GM12878 (cell line): ENCODE results near the gene ZNF335. TPM values are rescaled to one million over a fixed set of nuclear protein-coding genes. Genes with fewer than 3 reads are reported as not detected.

Experiments used
- ASH2L ChIP-seq: fragments of 300-600, 200-600 bp; sonication (generic); IDR thresholded peaks from 2 replicates; pipeline ENCODE4 v1.6.1; 2017; ENCODE audit warnings: low read depth, mild to moderate bottlenecking, borderline replicate concordance
- ATF2 ChIP-seq: IDR thresholded peaks from 2 replicates; pipeline ENCODE4 v1.6.1; 2012; ENCODE audit warnings: low read length, inconsistent platforms
- CHD1 ChIP-seq: IDR thresholded peaks from 2 replicates; pipeline ENCODE4 v1.6.1; 2012; ENCODE audit warnings: low read depth, low read length, improper control_type of control experiment
- FOXK2 ChIP-seq: fragments of 450-650 bp; IDR thresholded peaks from 2 replicates; pipeline ENCODE4 v1.6.1; 2017; ENCODE audit warnings: mild to moderate bottlenecking, moderate library complexity
- FOXM1 ChIP-seq: IDR thresholded peaks from 2 replicates; pipeline ENCODE4 v1.6.1; 2012; ENCODE audit warnings: low read depth, mild to moderate bottlenecking, inconsistent platforms, low read length, moderate library complexity
- HDAC6 ChIP-seq: fragments of 200-600 bp; sonication (generic); IDR thresholded peaks from one replicate; pipeline ENCODE4 v1.8.0; 2017; ENCODE audit warnings: antibody characterized with exemption; ENCODE audit not compliant: unreplicated experiment
- IRF5 ChIP-seq: fragments of 450-650 bp; IDR thresholded peaks from 2 replicates; pipeline ENCODE4 v1.6.1; 2017; ENCODE audit warnings: borderline replicate concordance
- JUND ChIP-seq: IDR thresholded peaks from 2 replicates; pipeline ENCODE4 v1.6.1; 2012; ENCODE audit warnings: low read depth, mild to moderate bottlenecking, low read length, improper control_type of control experiment, moderate library complexity
- KAT2A ChIP-seq: conservative IDR thresholded peaks from 2 replicates; pipeline ENCODE4 v1.6.1; 2011; ENCODE audit warnings: low read depth, low read length; ENCODE audit not compliant: control insufficient read depth
- NR2C2 ChIP-seq: IDR thresholded peaks from 2 replicates; pipeline ENCODE4 v1.6.1; 2011; ENCODE audit warnings: borderline replicate concordance, low read depth; ENCODE audit not compliant: control insufficient read depth, insufficient read length
- NR2F1 ChIP-seq: fragments of 450-650 bp; conservative IDR thresholded peaks from 2 replicates; pipeline ENCODE4 v1.6.1; 2017; ENCODE audit warnings: mild to moderate bottlenecking
- RBBP5 ChIP-seq: fragments of 200-600 bp; sonication (generic); conservative IDR thresholded peaks from 2 replicates; pipeline ENCODE4 v1.6.1; 2016
- RUNX3 ChIP-seq: IDR thresholded peaks from 2 replicates; pipeline ENCODE4 v1.6.1; 2012; ENCODE audit warnings: low read length, inconsistent platforms
- SIX5 ChIP-seq: IDR thresholded peaks from 2 replicates; pipeline ENCODE4 v1.6.1; 2011; ENCODE audit warnings: mild to moderate bottlenecking, low read depth, low read length, moderate library complexity; ENCODE audit not compliant: severe bottlenecking
- SMAD5 ChIP-seq: IDR thresholded peaks from 2 replicates; pipeline ENCODE4 v1.6.1; 2016; ENCODE audit warnings: antibody characterized with exemption, low read depth
- SRF ChIP-seq, 2 experiments: IDR thresholded peaks; 2 replicates each; pipeline ENCODE4 v1.6.1; 2011; ENCODE audit warnings: low read depth in 2 of 2, low read length in 2 of 2, mild to moderate bottlenecking in 1 of 2, moderate library complexity in 1 of 2
- TARDBP ChIP-seq: IDR thresholded peaks from 2 replicates; pipeline ENCODE4 v1.6.1; 2016; ENCODE audit warnings: borderline replicate concordance
- TCF3 ChIP-seq: IDR thresholded peaks from 2 replicates; pipeline ENCODE4 v1.6.1; 2012; ENCODE audit warnings: low read depth, mild to moderate bottlenecking, low read length, borderline replicate concordance; ENCODE audit not compliant: insufficient read depth
- WRNIP1 ChIP-seq: IDR thresholded peaks from 2 replicates; pipeline ENCODE4 v1.6.1; 2011; ENCODE audit warnings: low read depth, low read length, improper control_type of control experiment, borderline replicate concordance
- ZBTB4 ChIP-seq: fragments of 450-650 bp; formaldehyde crosslinking; IDR thresholded peaks from 2 replicates; pipeline ENCODE4 v1.4.0; 2022; ENCODE audit warnings: mild to moderate bottlenecking, moderate library complexity
- ZNF217 ChIP-seq: fragments of 450-650 bp; IDR thresholded peaks from 2 replicates; pipeline ENCODE4 v1.6.1; 2017; ENCODE audit warnings: antibody characterized with exemption, mild to moderate bottlenecking
- ZNF384 ChIP-seq: IDR thresholded peaks from 2 replicates; pipeline ENCODE4 v1.6.1; 2012; ENCODE audit warnings: low read depth, mild to moderate bottlenecking, low read length, improper control_type of control experiment, borderline replicate concordance
- polyA plus RNA-seq, 11 experiments: library from polyadenylated mRNA; depleted of rRNA in 4 of 11; unstranded in 6 of 11; stranded (reverse) in 5 of 11; fragments of >200 nt; fragmentation: Nextera tagmentation in 4 of 11; fragmentation: Illumina TruSeq in 1 of 11; extraction: Ambion mirVana in 4 of 11; extraction: Trizol in 1 of 11; gene quantifications; 1 replicate in 1 of 11; 2 replicates in 10 of 11; pipeline versions ENCODE4 v1.2.1 to v1.2.3, GENCODE V29; 2011 to 2016; ENCODE audit warnings: inconsistent platforms in 2 of 11, missing spikeins in 2 of 11, low read depth in 1 of 11
- total RNA-seq, 4 experiments: library from RNA; depleted of rRNA in 3 of 4; stranded (reverse); fragments of >200 nt in 3 of 4; fragmentation: Illumina TruSeq in 1 of 4; extraction: Trizol in 1 of 4; gene quantifications; 2 replicates each; pipeline versions ENCODE4 v1.2.1 to v1.2.3, GENCODE V29; 2013 to 2021
- TF ChIP-seq, protein P1 (sequence below): fragments of 450-650 bp; IDR thresholded peaks from 2 replicates; pipeline ENCODE4 v1.6.1; 2017; ENCODE audit warnings: mild to moderate bottlenecking, low read depth, inconsistent platforms; ENCODE audit not compliant: poor library complexity, severe bottlenecking

The ZNF335 gene
- total and polyA plus RNA-seq, 10 of the 15 experiments (the other 5 are each of a cell fraction or from before 2014, with no cell fraction given), result 0.74 to 30.1 (median 14.5) TPM

DNA sequence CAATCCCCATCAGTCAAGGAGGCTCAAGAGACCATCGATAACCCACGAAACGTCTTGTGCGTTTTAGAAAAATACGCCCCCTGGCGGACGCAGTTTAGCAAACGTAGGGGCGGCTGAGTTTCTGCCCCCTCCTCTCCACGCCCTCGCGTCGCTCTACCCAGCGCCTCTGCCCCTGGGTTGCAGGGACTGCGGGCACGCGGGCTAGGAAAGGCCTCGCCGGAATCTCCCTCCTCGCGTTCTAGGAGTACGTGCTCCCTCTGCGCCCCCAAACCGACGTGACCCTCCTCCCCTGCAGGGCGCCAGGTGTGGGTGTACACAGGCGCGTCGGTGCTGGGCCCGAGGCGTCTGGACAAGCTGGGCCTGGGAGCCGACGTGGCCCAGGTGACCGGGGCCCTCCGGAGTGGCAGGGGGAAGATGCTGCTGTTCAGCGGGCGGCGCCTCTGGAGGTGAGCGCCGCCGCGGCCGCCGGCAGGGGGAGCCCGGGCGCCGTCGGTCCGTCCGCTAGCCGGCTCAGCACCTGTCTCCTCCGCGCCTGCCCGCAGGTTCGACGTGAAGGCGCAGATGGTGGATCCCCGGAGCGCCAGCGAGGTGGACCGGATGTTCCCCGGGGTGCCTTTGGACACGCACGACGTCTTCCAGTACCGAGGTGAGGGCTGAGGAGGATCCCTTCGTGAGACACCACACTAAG, 42.0 kb upstream of the ZNF335 start (continued):
- TF ChIP-seq ATF2, result no peak
- TF ChIP-seq TARDBP, result no peak
- no peak for TF ChIP-seq WRNIP1
- TF ChIP-seq NR2C2, result no peak
- TF ChIP-seq SIX5, result no peak
- TF ChIP-seq JUND, result no peak
- no peak for TF ChIP-seq RUNX3
- TF ChIP-seq NR2F1, result peak; percentile 59; the same call in 1 of the 2 replicates
- TF ChIP-seq, protein P1, sequence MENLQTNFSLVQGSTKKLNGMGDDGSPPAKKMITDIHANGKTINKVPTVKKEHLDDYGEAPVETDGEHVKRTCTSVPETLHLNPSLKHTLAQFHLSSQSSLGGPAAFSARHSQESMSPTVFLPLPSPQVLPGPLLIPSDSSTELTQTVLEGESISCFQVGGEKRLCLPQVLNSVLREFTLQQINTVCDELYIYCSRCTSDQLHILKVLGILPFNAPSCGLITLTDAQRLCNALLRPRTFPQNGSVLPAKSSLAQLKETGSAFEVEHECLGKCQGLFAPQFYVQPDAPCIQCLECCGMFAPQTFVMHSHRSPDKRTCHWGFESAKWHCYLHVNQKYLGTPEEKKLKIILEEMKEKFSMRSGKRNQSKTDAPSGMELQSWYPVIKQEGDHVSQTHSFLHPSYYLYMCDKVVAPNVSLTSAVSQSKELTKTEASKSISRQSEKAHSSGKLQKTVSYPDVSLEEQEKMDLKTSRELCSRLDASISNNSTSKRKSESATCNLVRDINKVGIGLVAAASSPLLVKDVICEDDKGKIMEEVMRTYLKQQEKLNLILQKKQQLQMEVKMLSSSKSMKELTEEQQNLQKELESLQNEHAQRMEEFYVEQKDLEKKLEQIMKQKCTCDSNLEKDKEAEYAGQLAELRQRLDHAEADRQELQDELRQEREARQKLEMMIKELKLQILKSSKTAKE, result no peak
- no peak for TF ChIP-seq KAT2A
- no peak for TF ChIP-seq SRF (IDR thresholded peaks at IDR 0.05; ENCODE audit: low read depth in 2 of 2, low read length in 2 of 2)
- no peak for TF ChIP-seq SMAD5
- TF ChIP-seq RBBP5, result no peak
- TF ChIP-seq CHD1, result no peak
- 0 out of 2 replicates have a peak, but pooled peaks have one; percentile 35 for TF ChIP-seq ZNF217
- no peak for TF ChIP-seq ZBTB4 (CRISPR knock-in tag)
- TF ChIP-seq FOXK2, result no peak
- TF ChIP-seq ZNF384, result no peak
- peak; percentile 45; the same call in 1 of the 2 replicates for TF ChIP-seq TCF3
- peak; percentile 10; the same call in 1 of the 2 replicates for TF ChIP-seq FOXM1
- no peak for TF ChIP-seq HDAC6
- TF ChIP-seq ASH2L, result no peak
- TF ChIP-seq IRF5, result no peak
